H1 (cell line): ENCODE measurements around the gene TTLL9. TPM values are rescaled to one million over a fixed set of nuclear protein-coding genes. Genes with fewer than 3 reads are reported as not detected.

ENCODE experiments used
- CHD7 ChIP-seq: fragments of 300-600 bp; sonication (generic); IDR thresholded peaks from 2 replicates; pipeline ENCODE4 v1.7.1; 2012; ENCODE audit warnings: low read length, moderate library complexity, mild to moderate bottlenecking, inconsistent platforms; ENCODE audit not compliant: insufficient replicate concordance
- CREB1 ChIP-seq: IDR thresholded peaks from 2 replicates; pipeline ENCODE4 v1.6.1; 2012; ENCODE audit warnings: inconsistent platforms
- KDM4A ChIP-seq: IDR thresholded peaks from one replicate; pipeline ENCODE4 v1.7.1; 2012; ENCODE audit warnings: low read depth, mild to moderate bottlenecking, moderate library complexity, low read length, inconsistent platforms; ENCODE audit not compliant: severe bottlenecking
- polyA plus RNA-seq, 7 experiments: library from polyadenylated mRNA; depleted of rRNA in 3 of 7; stranded (reverse) in 5 of 7; unstranded in 2 of 7; fragments of >200 nt in 5 of 7; fragments of 200-250 nt in 2 of 7; gene quantifications; 1 replicate in 5 of 7; 2 replicates in 1 of 7; 4 replicates in 1 of 7; pipeline versions ENCODE4 v1.2.1 to v1.2.3, GENCODE V29; 2011 to 2013; ENCODE audit warnings: missing spikeins in 2 of 7, mixed read lengths in 2 of 7
- total RNA-seq: library from RNA; stranded (reverse); fragmentation: NEBNext Ultra II Directional; extraction: Animal tissue kit (Norgen Biotek cat#: 25700); gene quantifications from 2 replicates; pipeline ENCODE4 v1.2.1, GENCODE V29; 2021

Gene TTLL9
- total and polyA plus RNA-seq, 2 of the 8 experiments (the other 6 are each of a cell fraction or from before 2014, with no cell fraction given) = 0.06 TPM; not detected in 1

GRCh38 chr20:31991339-31991705, 120.9 kb downstream of the TTLL9 start (continued):
- no peak for TF ChIP-seq CHD7
- no peak for TF ChIP-seq CREB1
- TF ChIP-seq KDM4A = no peak
